Glomerular visceral epithelial cell (primary cell): ENCODE results near the gene CNNM4.
"Not testable (repeated sequence)": the region's sequence is repeated elsewhere in the genome, so short reads cannot be mapped to it uniquely, and the experiment has no call there.

Source experiments
- DNase-seq: peaks from one replicate; pipeline ENCODE4 v3.0.0-alpha.2; 2016; ENCODE audit errors: extremely low spot score

The CNNM4 gene

GRCh38 chr2:96792772-96793749 lies 32.4 kb downstream of the CNNM4 start:
- no peak for DNase-seq

GRCh38 chr2:96795076-96795475 lies 34.4 kb downstream of the CNNM4 start:
- no peak for DNase-seq

- DNase-seq, result not testable (repeated sequence)
Measured at GRCh38 chr2:96796497-96796896, 35.8 kb downstream of the CNNM4 start.

GRCh38 chr2:96797066-96797625 lies 36.4 kb downstream of the CNNM4 start:
- DNase-seq, result no peak

- no peak for DNase-seq
Measured at GRCh38 chr2:96798733-96799622, 38.3 kb downstream of the CNNM4 start.

- DNase-seq, result no peak
Measured at GRCh38 chr2:96799623-96799935, 38.9 kb downstream of the CNNM4 start.

- no peak for DNase-seq
Measured at GRCh38 chr2:96800061-96801004, 39.6 kb downstream of the CNNM4 start.

- peak; percentile 69 for DNase-seq
Measured at GRCh38 chr2:96801005-96801785, 40.5 kb downstream of the CNNM4 start.

- DNase-seq, result no peak
Measured at GRCh38 chr2:96801786-96802595, 41.3 kb downstream of the CNNM4 start.

- no peak for DNase-seq
Measured at GRCh38 chr2:96802721-96803120, 42.0 kb downstream of the CNNM4 start.

GRCh38 chr2:96804986-96805385 lies 44.3 kb downstream of the CNNM4 start:
- no peak for DNase-seq

- not testable (repeated sequence) for DNase-seq
Measured at GRCh38 chr2:96805946-96806345, 45.2 kb downstream of the CNNM4 start.

GRCh38 chr2:96806468-96807126 lies 45.9 kb downstream of the CNNM4 start:
- DNase-seq, result no peak

GRCh38 chr2:96807127-96807471 lies 46.4 kb downstream of the CNNM4 start:
- no peak for DNase-seq

- DNase-seq, result no peak
Measured at GRCh38 chr2:96808176-96808837, 47.6 kb downstream of the CNNM4 start.

- DNase-seq, result no peak
Measured at GRCh38 chr2:96809216-96809882, 48.6 kb downstream of the CNNM4 start.

- no peak for DNase-seq
Measured at GRCh38 chr2:96809951-96810782, 49.5 kb downstream of the CNNM4 start.
